ENCODE measurements around the gene TPM1. TPM values are rescaled to one million over a fixed set of nuclear protein-coding genes. Genes with fewer than 3 reads are reported as not detected.
"Not testable (repeated sequence)": the region's sequence is repeated elsewhere in the genome, so short reads cannot be mapped to it uniquely, and the experiment has no call there.

The TPM1 gene
- total RNA-seq (2014; rRNA removed; shearing (Covaris generic)), result 1,035 and 1,151 TPM in 2 replicates

- DNase-seq (ENCODE audit: low read depth), result peak; percentile 96
These were observed at the start of gene TPM1 for GRCh38 chr15:63041974-63042876. TPM1 (plus strand) TSS chr15:63042747; CDS start chr15:63042830, 83 bp downstream.

GRCh38 chr15:62993066-62993465 is 49.5 kb upstream of the TPM1 start:
- no peak for DNase-seq (ENCODE audit: low read depth)

GRCh38 chr15:62993632-62994031 is 48.9 kb upstream of the TPM1 start:
- not testable (repeated sequence) for DNase-seq (ENCODE audit: low read depth)

- DNase-seq (ENCODE audit: low read depth), result no peak
These were observed 48.1 kb upstream of the TPM1 start for GRCh38 chr15:62994439-62994838.

- no peak for DNase-seq (ENCODE audit: low read depth)
These were observed 47.4 kb upstream of the TPM1 start for GRCh38 chr15:62994975-62995681.

GRCh38 chr15:62997441-62997840 is 45.1 kb upstream of the TPM1 start:
- no peak for DNase-seq (ENCODE audit: low read depth)

GRCh38 chr15:62998262-62998890 is 44.2 kb upstream of the TPM1 start:
- DNase-seq (ENCODE audit: low read depth), result no peak

GRCh38 chr15:62999178-62999577 is 43.4 kb upstream of the TPM1 start:
- DNase-seq (ENCODE audit: low read depth), result no peak

- no peak for DNase-seq (ENCODE audit: low read depth)
These were observed 42.5 kb upstream of the TPM1 start for GRCh38 chr15:62999923-63000561.

- DNase-seq (ENCODE audit: low read depth), result no peak
These were observed 41.8 kb upstream of the TPM1 start for GRCh38 chr15:63000706-63001105.

GRCh38 chr15:63004211-63004610 is 38.3 kb upstream of the TPM1 start:
- DNase-seq (ENCODE audit: low read depth), result peak; percentile 39

- no peak for DNase-seq (ENCODE audit: low read depth)
These were observed 36.3 kb upstream of the TPM1 start for GRCh38 chr15:63006032-63006878.

- DNase-seq (ENCODE audit: low read depth), result no peak
These were observed 34.1 kb upstream of the TPM1 start for GRCh38 chr15:63008333-63009049.

GRCh38 chr15:63010386-63010785 is 32.2 kb upstream of the TPM1 start:
- no peak for DNase-seq (ENCODE audit: low read depth)

GRCh38 chr15:63010920-63011693 is 31.4 kb upstream of the TPM1 start:
- DNase-seq (ENCODE audit: low read depth), result no peak

GRCh38 chr15:63012444-63012843 is 30.1 kb upstream of the TPM1 start:
- no peak for DNase-seq (ENCODE audit: low read depth)

GRCh38 chr15:63013052-63013808 is 29.3 kb upstream of the TPM1 start:
- DNase-seq (ENCODE audit: low read depth), result peak; percentile 80

GRCh38 chr15:63014578-63014977 is 28.0 kb upstream of the TPM1 start:
- no peak for DNase-seq (ENCODE audit: low read depth)

GRCh38 chr15:63015618-63016017 is 26.9 kb upstream of the TPM1 start:
- peak; percentile 84 for DNase-seq (ENCODE audit: low read depth)
